Stimulated activated naive CD8-positive, alpha-beta T cell treated with anti-CD3 and anti-CD28 coated beads, Interleukin-15, amount 100 ng/mL, for 72 hours (primary cell): ENCODE measurements around the gene PSMG4.

Source experiments
- ATAC-seq: fragments of 150-1000 bp; cut with Tn5 transposase; 2 replicates; pipeline ENCODE4 v1.10.0; 2021; ENCODE audit warnings: mild to moderate bottlenecking, moderate library complexity
- DNase-seq, 2 donors: peaks; one replicate each; pipeline ENCODE4 v3.0.0; 2021 to 2022
- H3K27ac Mint-ChIP-seq, 2 donors: one replicate each; pipeline ENCODE4 v1.8.0; 2022; ENCODE audit warnings: mild to moderate bottlenecking in 2 of 2, mixed read lengths in 2 of 2, moderate library complexity in 2 of 2
- H3K27me3 Mint-ChIP-seq: one replicate; pipeline ENCODE4 v1.8.0; 2022; ENCODE audit warnings: mixed read lengths
- H3K4me1 Mint-ChIP-seq: one replicate; pipeline ENCODE4 v1.8.0; 2022; ENCODE audit warnings: mild to moderate bottlenecking, mixed read lengths
- H3K4me3 Mint-ChIP-seq, 2 donors: one replicate each; pipeline ENCODE4 v1.8.0; 2022; ENCODE audit warnings: mild to moderate bottlenecking in 2 of 2, mixed read lengths in 2 of 2, moderate library complexity in 1 of 2
- H3K9me3 Mint-ChIP-seq, 2 donors: one replicate each; pipeline ENCODE4 v1.8.0; 2022; ENCODE audit warnings: mixed read lengths in 2 of 2

The PSMG4 gene

DNA sequence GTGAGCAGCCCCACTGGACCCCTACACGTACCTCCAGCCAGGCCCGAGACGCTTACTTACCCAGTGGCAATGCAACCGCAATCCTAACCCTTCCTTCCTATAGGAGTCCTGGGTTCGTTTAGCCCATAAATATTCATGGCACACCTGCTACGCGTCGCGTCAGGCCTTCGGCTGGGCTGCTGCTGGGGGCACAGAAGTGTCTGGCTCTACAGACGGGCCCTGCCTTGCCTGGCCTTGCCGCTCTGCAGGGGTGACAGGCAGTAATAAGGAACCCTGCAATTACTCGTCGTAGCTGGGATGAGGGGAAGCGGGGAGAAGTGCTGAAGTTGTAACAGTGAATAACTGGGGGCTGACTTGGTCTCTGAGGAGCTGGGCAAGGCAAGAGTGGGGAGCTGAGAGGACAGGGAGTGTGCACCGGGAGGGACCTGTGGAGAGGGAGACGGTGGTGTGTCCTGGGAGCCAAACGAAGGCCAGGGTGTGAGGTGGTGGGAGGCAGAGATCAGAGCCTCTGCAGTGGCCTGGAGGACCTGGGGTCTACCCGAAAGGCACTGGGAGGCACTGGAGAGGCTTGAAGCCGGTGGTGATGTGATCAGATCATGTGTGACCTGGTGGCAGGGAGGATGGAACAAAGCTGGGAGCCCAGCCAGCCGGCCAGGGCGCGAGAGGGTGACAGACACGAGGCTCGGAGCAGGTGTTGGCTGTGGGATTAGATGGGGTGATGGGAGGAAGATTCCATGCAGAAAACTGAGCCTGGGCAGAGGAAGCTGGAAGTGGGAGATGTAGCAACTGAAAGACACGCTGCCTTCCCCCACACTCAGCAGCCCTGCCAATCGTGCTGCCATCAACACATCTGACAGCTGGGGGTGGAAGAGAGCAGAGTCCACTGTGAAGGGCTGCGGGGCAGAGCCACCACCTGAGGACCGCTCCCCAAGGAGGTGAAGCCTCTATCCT is 36.4 kb downstream of the PSMG4 start:
- Mint-ChIP-seq H3K4me1 (no peaks in the 10 kb centered on the region), H3K27me3 (no peaks in the 10 kb centered on the region), H3K9me3 (no peaks in the 10 kb centered on the region), H3K27ac (peak overlapping the region in 1 of 2 donors; percentile 40), H3K4me3 (no peak overlapping the region)
- ATAC-seq (no peak), DNase-seq (no peak)

DNA sequence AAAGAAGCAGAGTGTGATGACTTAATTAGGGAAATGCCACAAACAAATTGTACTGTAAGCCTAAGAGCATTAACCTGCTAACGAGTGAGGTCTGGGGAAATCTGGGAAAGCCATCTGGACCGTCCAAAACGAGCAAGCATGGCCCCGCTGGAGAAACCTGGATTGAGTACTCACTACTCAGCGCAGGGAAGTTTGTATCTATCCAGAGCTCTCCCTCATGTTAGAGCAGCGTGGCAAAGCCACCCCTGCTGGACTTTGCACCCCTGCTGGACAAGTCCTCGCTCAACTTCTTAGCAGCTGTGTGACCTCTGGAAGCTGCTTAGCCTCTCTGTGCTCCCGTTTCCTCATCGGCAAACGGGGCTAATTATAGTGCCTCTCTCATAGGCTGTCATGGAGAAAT is 37.3 kb downstream of the PSMG4 start:
- Mint-ChIP-seq H3K4me1 (no peaks in the 10 kb centered on the region), H3K27ac (no peak overlapping the region), H3K4me3 (no peak overlapping the region), H3K9me3 (no peaks in the 10 kb centered on the region), H3K27me3 (no peaks in the 10 kb centered on the region)
- ATAC-seq (no peak), DNase-seq (no peak)

DNA sequence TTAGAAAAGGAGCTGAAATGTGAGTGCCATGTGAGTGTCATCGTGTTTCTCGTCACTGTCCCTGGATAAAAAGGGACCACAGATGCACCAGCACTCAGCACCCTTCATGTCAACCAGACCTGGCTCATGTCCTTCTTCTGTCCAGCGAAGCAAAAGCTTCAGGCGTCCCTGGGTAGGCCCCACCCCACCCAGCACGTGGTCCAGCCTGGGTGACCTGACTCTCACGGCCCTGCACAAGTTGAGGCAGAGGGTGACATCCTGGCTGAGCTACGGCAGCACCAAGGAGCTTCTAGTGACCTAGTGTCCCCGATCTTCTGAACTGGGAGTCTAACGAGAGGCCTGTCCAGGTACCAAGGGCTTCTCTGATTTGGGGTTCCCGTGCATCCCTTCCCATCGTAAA is 37.8 kb downstream of the PSMG4 start:
- peak overlapping the region in 1 of 2 donors; percentile 76 for H3K27ac Mint-ChIP-seq
- DNase-seq (no peak), ATAC-seq (no peak)
- no peaks in the 10 kb centered on the region for H3K27me3 Mint-ChIP-seq
- H3K9me3 Mint-ChIP-seq = no peaks in the 10 kb centered on the region
- H3K4me3 Mint-ChIP-seq = no peak overlapping the region
- no peaks in the 10 kb centered on the region for H3K4me1 Mint-ChIP-seq

DNA sequence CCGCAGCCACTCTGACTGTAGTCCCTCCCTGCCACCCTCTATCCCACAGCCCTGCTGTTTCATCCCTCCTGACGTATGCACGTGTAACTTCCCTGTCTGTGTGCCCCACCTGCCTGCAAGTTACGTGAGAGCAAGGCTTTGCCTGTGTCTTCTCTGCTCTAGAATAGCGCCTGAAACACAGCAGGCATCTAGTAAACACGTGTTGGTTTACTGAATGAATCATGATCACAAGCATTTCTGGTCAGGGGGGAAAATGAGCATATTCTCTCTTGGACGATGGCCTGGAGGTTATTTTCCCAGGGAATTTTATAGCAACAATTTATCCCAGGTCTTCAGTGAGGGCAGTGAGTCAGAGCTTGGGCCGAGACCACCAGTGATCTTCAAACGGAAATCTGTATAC is 38.3 kb downstream of the PSMG4 start:
- ATAC-seq = no peak
- Mint-ChIP-seq H3K27ac (no peak overlapping the region), H3K4me3 (no peak overlapping the region), H3K9me3 (no peaks in the 10 kb centered on the region), H3K27me3 (no peaks in the 10 kb centered on the region), H3K4me1 (no peaks in the 10 kb centered on the region)
- DNase-seq = no peak

DNA sequence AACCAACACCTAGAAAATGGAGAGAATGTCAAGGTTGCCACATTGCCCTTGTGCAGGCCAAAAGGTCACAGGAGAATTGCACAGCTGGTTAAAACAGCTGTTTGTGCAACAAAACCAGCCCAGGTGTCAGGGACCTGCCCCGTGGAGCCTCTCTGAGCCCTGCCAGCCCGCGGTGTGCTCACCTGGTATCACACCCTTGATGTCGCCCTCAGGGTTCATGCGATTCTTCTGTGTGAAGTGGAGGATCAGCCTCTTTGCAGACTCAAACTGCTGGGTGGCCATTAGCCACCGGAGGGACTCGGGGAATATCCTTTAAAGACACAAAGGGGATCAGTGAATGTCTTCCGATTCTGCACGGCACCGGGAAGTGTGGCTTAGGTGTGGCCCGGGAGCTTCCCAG is 39.2 kb downstream of the PSMG4 start:
- DNase-seq (no peak), ATAC-seq (no peak)
- Mint-ChIP-seq H3K4me1 (no peaks in the 10 kb centered on the region), H3K27ac (no peak overlapping the region), H3K9me3 (no peaks in the 10 kb centered on the region), H3K27me3 (no peaks in the 10 kb centered on the region), H3K4me3 (no peak overlapping the region)

DNA sequence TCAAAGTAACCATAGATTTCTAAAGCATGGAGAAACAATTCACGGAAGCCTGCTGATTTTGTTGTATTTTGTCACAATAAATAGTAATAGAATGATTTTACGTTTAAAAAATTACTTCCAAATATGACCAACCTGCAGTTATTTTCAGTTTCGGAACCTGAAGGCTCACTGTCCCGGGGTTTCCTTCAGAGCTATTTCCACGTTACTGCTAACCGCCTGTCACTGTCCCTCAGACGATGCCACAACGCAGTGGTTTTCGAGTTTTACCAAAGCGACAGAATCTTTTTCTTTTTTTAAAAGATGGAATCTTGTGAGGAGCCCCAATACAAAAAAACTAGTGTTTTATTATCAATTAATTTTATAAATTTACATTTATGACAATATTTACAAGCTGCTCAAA is 40.5 kb downstream of the PSMG4 start:
- H3K4me3 Mint-ChIP-seq = no peak overlapping the region
- no peak overlapping the region for H3K27ac Mint-ChIP-seq
- H3K27me3 Mint-ChIP-seq = no peaks in the 10 kb centered on the region
- H3K9me3 Mint-ChIP-seq = no peaks in the 10 kb centered on the region
- DNase-seq = no peak
- H3K4me1 Mint-ChIP-seq = no peaks in the 10 kb centered on the region
- no peak for ATAC-seq

DNA sequence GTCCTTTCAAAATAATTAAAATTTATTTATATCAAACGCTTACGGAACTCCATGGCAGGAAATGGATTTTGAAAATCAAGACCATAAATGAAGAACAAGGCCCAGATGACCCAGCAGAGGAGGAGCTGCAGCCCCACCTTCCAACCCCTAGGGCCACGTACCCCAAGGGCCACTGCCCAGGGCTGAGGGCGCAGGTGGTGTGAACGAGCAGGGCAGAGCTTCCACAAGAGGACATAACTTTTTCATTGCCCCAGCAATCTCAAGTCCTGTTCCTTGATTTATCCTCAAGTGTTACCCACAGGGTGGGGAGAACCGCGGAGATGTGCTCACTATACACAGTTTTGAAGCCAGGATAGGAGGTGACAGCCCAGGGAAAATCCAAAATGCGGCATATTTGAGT is 42.8 kb downstream of the PSMG4 start:
- H3K27ac Mint-ChIP-seq = no peak overlapping the region
- H3K27me3 Mint-ChIP-seq = no peaks in the 10 kb centered on the region
- H3K4me1 Mint-ChIP-seq = no peaks in the 10 kb centered on the region
- H3K4me3 Mint-ChIP-seq = no peak overlapping the region
- ATAC-seq (no peak), DNase-seq (no peak)
- H3K9me3 Mint-ChIP-seq = peaks cover 0 to 8% of the 10 kb centered on the region in 2 donors

DNA sequence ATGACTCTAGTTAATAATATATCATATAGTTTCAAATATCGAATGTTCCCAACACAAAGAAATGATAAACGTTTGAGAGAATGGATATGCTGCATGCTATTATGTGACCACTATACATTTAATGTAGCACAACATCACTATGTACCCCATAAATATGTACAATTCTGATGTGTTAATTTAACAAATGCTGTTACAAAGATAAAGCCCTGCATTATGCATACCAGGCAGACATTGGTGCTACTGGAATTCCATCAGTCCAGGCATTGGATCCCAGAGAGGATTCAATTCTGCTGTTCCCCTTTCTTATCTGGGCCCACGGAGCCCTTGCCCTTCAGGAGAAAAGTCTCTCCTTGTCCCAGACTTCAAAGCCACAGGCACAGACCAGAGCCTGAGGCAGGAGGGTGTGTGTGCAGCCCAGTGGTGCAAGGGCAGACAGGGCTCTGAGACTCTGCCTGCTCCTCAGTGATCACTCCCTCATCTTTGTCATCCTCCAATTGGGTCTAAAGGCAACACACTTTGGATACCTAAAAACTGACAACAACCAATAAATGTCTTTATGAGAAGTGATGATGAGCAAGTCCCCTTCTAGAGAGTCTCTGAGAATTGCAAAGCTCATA is 45.2 kb downstream of the PSMG4 start:
- H3K27me3 Mint-ChIP-seq = no peaks in the 10 kb centered on the region
- no peak overlapping the region for H3K4me3 Mint-ChIP-seq
- no peaks in the 10 kb centered on the region for H3K4me1 Mint-ChIP-seq
- ATAC-seq (no peak), DNase-seq (no peak)
- H3K9me3 Mint-ChIP-seq = peaks cover 0 to 8% of the 10 kb centered on the region in 2 donors
- no peak overlapping the region for H3K27ac Mint-ChIP-seq

DNA sequence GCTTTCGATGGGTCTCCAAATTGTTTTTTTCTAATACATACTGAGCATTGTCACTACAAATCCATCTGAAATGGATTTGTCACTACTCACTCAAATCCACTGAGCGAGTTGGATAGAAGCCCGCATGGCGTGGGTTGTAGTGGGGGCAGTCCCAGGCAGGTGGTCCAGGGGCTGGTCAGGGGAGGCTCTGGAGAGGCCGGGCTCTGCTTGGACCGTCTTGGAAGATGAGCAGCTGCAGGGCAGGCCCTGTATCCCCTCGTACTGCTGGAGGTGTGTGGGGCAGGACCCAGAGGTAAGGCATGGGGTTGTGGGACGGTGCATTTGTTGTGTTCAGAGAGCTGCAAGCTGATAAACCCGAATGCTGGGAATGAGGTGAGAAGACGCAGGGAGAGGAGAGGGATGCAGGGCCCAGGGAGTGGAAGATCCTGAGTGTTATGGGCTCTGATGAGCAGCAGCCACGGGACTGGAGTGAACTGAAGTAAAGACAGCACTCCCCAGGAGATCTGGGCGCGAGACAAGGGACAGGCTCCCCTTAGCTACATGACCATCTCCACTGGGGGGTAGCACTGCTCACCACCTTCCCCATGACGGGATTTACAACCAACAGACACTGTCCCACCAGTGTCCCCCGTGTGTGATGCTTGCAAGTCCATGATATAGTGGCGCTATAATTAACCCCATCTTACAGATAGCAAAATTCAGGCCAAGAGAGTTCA is 45.9 kb downstream of the PSMG4 start:
- Mint-ChIP-seq H3K4me1 (no peaks in the 10 kb centered on the region), H3K4me3 (no peak overlapping the region), H3K9me3 (peaks cover 0 to 8% of the 10 kb centered on the region in 2 donors), H3K27ac (no peak overlapping the region), H3K27me3 (no peaks in the 10 kb centered on the region)
- DNase-seq (no peak), ATAC-seq (no peak)

DNA sequence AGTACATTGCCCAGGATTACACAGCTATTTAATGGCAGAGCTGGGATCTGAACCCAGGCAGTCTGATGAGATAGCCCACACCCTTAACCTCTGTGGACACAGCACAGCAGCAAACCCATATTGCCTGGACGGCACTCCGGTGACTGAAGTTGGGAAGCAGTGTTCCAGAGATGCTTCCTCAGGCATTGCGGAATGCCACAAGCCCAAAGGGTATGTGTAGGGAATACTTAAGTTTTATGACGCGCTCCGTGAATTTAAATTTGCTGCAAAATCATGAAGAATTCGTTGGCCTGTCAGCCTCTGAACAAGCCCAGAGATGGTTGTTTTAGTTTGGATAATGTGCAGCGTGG is 46.4 kb downstream of the PSMG4 start:
- H3K9me3 Mint-ChIP-seq = peaks cover 0 to 8% of the 10 kb centered on the region in 2 donors
- no peaks in the 10 kb centered on the region for H3K4me1 Mint-ChIP-seq
- no peak overlapping the region for H3K27ac Mint-ChIP-seq
- ATAC-seq (no peak), DNase-seq (no peak)
- H3K27me3 Mint-ChIP-seq = no peaks in the 10 kb centered on the region
- no peak overlapping the region for H3K4me3 Mint-ChIP-seq

DNA sequence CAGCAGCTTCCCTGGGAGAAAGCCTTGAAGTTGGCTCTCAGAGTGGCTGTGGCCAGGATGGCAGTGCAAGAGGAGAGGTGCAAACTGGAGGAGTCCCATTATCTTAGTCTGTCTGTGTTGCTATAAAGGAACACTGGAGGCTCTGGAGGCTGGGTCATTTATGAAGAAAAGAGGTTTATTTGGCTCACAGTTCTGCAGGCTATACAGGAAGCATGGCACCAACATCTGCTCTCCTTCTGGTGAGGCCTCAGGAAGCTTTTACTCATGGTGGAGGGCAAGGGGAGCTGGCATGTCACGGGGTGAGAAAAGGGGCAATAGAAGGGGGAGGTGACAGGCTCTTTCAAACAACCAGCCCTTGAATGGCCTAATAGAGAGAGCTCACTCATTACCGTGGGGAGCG is 47.1 kb downstream of the PSMG4 start:
- peak overlapping the region in 1 of 2 donors; percentile 51 for H3K27ac Mint-ChIP-seq
- ATAC-seq = no peak
- no peaks in the 10 kb centered on the region for H3K4me1 Mint-ChIP-seq
- H3K27me3 Mint-ChIP-seq = peaks cover 3% of the 10 kb centered on the region
- H3K9me3 Mint-ChIP-seq = peaks cover 0 to 8% of the 10 kb centered on the region in 2 donors
- no peak for DNase-seq
- no peak overlapping the region for H3K4me3 Mint-ChIP-seq

DNA sequence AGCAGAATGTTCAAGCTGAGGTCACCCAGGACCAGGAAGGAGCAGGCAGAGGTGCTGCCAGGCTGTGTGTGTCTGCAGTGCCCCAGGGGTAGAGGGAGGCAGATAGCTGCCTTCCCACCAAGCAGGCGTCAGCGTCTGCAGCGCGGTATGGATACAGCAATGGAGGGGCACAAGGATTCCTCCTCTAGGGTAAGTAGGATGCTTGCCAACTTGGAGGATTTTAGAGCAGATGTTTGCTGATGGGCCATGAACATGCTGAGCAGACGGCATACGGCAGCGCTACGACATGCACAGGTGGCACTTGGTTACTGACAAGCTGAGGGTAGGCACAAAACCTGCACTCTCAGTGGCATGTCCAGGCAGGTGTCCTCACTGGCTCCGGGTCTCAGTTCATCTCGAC is 48.1 kb downstream of the PSMG4 start:
- H3K27me3 Mint-ChIP-seq = peaks cover 7% of the 10 kb centered on the region
- ATAC-seq = no peak

DNA sequence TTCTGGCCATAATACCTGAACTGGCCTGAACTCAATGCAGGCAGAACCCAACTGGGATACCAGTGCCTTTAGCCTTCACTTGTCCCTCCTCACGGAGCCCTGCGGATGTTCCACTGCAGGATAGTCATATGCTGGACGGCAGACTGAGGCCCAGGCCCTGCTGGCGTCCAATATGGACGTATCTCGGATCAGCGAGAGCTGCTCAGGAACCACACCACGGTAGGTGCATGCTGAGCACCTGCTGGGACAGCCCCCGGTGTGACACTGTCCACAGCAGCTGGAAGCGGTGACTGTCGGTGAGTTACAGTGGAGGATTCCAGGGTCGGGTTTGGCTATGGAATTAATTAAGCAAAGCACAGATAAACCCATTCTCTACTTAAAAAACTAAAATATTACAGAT is 48.7 kb downstream of the PSMG4 start:
- Mint-ChIP-seq H3K4me1 (no peaks in the 10 kb centered on the region), H3K9me3 (peaks cover 0 to 8% of the 10 kb centered on the region in 2 donors), H3K27ac (no peak overlapping the region), H3K27me3 (peaks cover 7% of the 10 kb centered on the region), H3K4me3 (no peak overlapping the region)
- ATAC-seq = no peak
- DNase-seq = no peak

More for the DNA sequence above, 48.1 kb downstream of the PSMG4 start:
- no peak for DNase-seq
- Mint-ChIP-seq H3K4me1 (no peaks in the 10 kb centered on the region), H3K4me3 (no peak overlapping the region), H3K27ac (peak overlapping the region in 1 of 2 donors; percentile 72), H3K9me3 (peaks cover 0 to 8% of the 10 kb centered on the region in 2 donors)

DNA sequence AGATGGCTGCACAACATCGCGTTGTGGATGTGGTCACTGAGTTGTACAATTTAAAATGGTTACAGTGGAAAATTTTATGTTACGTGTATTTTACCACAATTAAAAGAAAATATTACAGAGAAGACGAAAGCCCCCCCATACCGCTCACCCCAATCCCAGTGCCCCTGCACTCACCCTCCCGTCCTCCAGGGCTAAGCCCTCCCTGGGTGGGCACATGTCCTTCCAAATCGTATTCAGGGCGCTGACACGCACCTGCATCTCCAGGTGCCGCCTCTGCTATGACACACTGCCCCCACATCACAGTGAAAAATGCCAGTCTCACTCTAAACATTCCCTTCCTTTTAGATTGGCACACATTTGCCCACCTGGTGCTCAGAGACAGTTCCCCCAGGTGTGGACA is 49.4 kb downstream of the PSMG4 start:
- Mint-ChIP-seq H3K9me3 (peaks cover 0 to 8% of the 10 kb centered on the region in 2 donors), H3K4me1 (no peaks in the 10 kb centered on the region), H3K27me3 (peaks cover 13% of the 10 kb centered on the region), H3K4me3 (no peak overlapping the region), H3K27ac (no peak overlapping the region)
- no peak for DNase-seq
- no peak for ATAC-seq

DNA sequence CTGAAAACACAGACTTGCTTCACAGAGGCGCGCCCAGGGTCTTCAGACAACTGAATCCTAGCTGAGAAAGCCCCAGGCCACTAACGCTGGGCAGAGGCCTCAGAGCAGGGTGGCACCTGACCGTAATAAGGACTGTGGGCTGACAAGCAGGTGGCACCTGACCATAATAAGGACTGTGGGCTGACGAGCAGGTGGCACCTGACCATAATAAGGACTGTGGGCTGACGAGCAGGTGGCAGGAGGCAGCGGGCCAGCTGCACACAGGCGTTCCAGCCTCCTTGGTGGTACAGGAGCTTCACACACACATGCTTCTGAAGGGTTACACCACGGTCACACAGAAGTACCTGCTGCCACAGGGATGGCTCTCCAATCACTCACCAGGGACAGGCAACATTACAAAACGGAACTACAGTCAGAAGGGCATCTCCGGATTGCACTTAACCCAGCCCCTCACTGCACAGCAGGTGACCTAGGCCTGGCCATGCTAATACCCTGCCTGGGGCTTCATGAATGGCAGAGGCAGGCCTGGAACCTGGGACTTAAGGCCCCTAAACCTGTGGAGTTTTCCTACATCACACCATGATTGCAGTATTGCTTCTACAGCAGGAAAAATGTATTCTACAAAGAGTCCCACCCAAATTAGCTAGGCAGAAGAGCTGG is 50.8 kb downstream of the PSMG4 start:
- Mint-ChIP-seq H3K9me3 (peaks cover 0 to 8% of the 10 kb centered on the region in 2 donors), H3K27me3 (peaks cover 13% of the 10 kb centered on the region), H3K4me1 (no peaks in the 10 kb centered on the region), H3K27ac (no peak overlapping the region), H3K4me3 (no peak overlapping the region)
- no peak for ATAC-seq
- no peak for DNase-seq
